NT2/D1 (cell line): ENCODE data around the gene MAP7D3.

Experiments
- SUZ12 ChIP-seq: IDR thresholded peaks from 2 replicates; pipeline ENCODE4 v1.6.1; 2011; ENCODE audit not compliant: insufficient read length, insufficient read depth; ENCODE audit errors: extremely low read depth
- YY1 ChIP-seq: IDR thresholded peaks from 2 replicates; pipeline ENCODE4 v1.6.1; 2011; ENCODE audit not compliant: insufficient read length, insufficient read depth

DNA sequence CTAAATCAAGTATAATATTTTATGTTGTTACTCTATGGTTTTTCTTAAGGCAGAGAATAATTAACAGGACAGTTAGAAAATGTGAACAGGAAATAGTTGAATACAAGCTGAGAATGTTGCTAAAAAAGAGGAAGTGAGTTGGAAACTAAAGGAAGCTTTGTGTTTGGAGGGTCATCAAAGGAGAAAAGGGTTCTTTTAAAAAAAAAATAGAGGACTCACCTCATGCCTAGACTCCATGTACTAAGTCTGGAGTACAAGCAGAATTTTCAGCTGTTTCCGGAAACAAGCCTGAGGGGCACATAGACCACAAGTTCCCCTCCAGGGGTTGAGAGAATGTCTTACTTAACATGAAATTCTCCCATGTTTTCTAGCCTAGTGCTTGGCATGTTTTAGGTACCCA lies 20.1 kb upstream of the MAP7D3 start:
- no peak for TF ChIP-seq YY1
- TF ChIP-seq SUZ12: no peak
